Spleen (tissue), 7 donors: ENCODE measurements around the gene NSD2.

ENCODE experiments used
- POLR2AphosphoS5 ChIP-seq, 3 donors: sonication (generic); formaldehyde crosslinking; IDR thresholded peaks; one replicate each; pipeline ENCODE4 v1.5.1; 2017; ENCODE audit warnings: antibody characterized with exemption in 3 of 3
- TF ChIP-seq, protein P1 (sequence below), 11 experiments: fragments of 200-600 bp in 7 of 11; fragments of 450-650 bp in 4 of 11; sonication (generic) in 4 of 11; IDR thresholded peaks in 8 of 11; conservative IDR thresholded peaks in 3 of 11; 1 replicate in 7 of 11; 2 replicates in 4 of 11; pipeline versions ENCODE4 v1.4.0 to v1.8.0; 2016 to 2021; ENCODE audit warnings: antibody characterized with exemption in 11 of 11, inconsistent platforms in 4 of 11, mild to moderate bottlenecking in 1 of 11
- donor health status: DM: no; HTN: no; CAD: no; lungs with moderate emphysema.
- donor health status: DM: no; HTN: no; CAD: no.
- donor health status: DM: no; HTN: no; CAD: no.

DNA sequence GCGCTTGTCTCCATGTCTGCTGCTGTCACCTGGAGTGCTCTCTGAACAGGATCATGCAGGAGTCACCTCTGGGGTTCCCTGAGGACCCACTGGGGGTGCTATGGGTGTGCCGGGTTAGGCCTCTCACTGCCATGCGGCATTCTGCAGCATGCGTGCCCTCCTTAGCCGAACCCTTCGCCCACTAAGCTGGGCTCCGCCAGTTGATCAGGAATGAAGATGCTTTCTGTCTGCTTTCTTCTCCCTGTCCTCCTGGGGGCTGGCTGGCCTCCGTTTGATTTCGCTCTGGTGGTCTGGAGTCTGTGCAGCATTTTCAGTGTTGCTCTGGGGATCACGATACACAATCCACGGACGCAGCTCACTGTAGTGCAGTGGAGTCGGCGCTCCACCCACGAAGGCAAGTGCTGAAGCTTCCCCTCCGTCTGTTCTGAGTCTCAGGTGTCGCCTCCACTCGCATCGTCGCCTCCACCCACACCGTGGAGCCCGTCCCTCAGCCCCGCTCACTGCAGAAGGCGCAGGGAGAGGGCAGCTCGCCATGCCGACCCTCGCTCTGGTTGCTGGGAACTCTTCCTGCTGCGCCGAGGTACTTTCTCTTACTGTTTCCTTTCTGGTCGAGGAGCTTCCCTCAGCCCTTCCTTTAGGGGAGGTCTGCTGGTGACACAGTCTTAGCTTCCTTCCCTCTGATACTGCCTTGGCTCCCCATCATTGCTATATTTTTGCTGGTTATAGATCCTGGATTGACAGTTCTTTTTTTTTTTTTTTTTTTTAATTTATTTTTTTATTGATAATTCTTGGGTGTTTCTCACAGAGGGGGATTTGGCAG, 44.5 kb upstream of the NSD2 start:
- TF ChIP-seq, protein P1, sequence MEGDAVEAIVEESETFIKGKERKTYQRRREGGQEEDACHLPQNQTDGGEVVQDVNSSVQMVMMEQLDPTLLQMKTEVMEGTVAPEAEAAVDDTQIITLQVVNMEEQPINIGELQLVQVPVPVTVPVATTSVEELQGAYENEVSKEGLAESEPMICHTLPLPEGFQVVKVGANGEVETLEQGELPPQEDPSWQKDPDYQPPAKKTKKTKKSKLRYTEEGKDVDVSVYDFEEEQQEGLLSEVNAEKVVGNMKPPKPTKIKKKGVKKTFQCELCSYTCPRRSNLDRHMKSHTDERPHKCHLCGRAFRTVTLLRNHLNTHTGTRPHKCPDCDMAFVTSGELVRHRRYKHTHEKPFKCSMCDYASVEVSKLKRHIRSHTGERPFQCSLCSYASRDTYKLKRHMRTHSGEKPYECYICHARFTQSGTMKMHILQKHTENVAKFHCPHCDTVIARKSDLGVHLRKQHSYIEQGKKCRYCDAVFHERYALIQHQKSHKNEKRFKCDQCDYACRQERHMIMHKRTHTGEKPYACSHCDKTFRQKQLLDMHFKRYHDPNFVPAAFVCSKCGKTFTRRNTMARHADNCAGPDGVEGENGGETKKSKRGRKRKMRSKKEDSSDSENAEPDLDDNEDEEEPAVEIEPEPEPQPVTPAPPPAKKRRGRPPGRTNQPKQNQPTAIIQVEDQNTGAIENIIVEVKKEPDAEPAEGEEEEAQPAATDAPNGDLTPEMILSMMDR (IDR thresholded peaks at IDR 0.05 in 8 of 11, conservative IDR thresholded peaks at IDR 0.05 in 3 of 11), result no peak
- peak in 2 of 3 donors; percentile 39 to 54 for TF ChIP-seq POLR2AphosphoS5 (IDR thresholded peaks at IDR 0.05)
